DMS53 treated with DMSO at 0.1 percent for 48 hours (cell line): ENCODE data around the gene LRRC74B.

Experiments used
- DNase-seq: peaks from one replicate; lab custom pipeline; 2025; ENCODE audit not compliant: unreplicated experiment; lab: John Stamatoyannopoulos, UW

The LRRC74B gene

GRCh38 chr22:21014202-21014725 is 31.5 kb upstream of the LRRC74B start:
- DNase-seq, result peak; percentile 45

- DNase-seq, result no peak
These were observed 30.9 kb upstream of the LRRC74B start, which contains the start of gene P2RX6 for GRCh38 chr22:21014726-21015465. TSS of gene P2RX6 (plus strand) at chr22:21015165. CDS start at chr22:21015175, 10 bp downstream.

GRCh38 chr22:21015466-21016006 is 30.2 kb upstream of the LRRC74B start:
- DNase-seq, result no peak

GRCh38 chr22:21016644-21017420 is 28.9 kb upstream of the LRRC74B start:
- no peak for DNase-seq

- DNase-seq, result no peak
These were observed 27.4 kb upstream of the LRRC74B start for GRCh38 chr22:21018314-21018713.

- no peak for DNase-seq
These were observed 24.8 kb upstream of the LRRC74B start for GRCh38 chr22:21020802-21021429.

GRCh38 chr22:21022507-21022906 is 23.2 kb upstream of the LRRC74B start:
- no peak for DNase-seq

- DNase-seq, result no peak
These were observed 22.7 kb upstream of the LRRC74B start for GRCh38 chr22:21022955-21023614.

- DNase-seq, result no peak
These were observed 20.5 kb upstream of the LRRC74B start for GRCh38 chr22:21025266-21025665.

- no peak for DNase-seq
These were observed 19.7 kb upstream of the LRRC74B start for GRCh38 chr22:21025763-21026755.

- no peak for DNase-seq
These were observed 18.7 kb upstream of the LRRC74B start for GRCh38 chr22:21026783-21027692.

GRCh38 chr22:21028277-21029251 is 17.2 kb upstream of the LRRC74B start:
- no peak for DNase-seq

- DNase-seq, result no peak
These were observed 16.2 kb upstream of the LRRC74B start for GRCh38 chr22:21029486-21030025.

GRCh38 chr22:21030032-21030431 is 15.7 kb upstream of the LRRC74B start:
- no peak for DNase-seq

GRCh38 chr22:21030621-21031544 is 14.9 kb upstream of the LRRC74B start:
- no peak for DNase-seq

- DNase-seq, result no peak
These were observed 14.2 kb upstream of the LRRC74B start for GRCh38 chr22:21031545-21032036.
